ENCODE results near the gene CCDC127. TPM values are rescaled to one million over a fixed set of nuclear protein-coding genes. Genes with fewer than 3 reads are reported as not detected.

CCDC127 gene
- total and polyA plus RNA-seq, 10 donors: 1.2 to 8.9 (median 3.6) TPM

GRCh38 chr5:161803-162110, 56.2 kb downstream of the CCDC127 start:
- intact Hi-C loops (cut with DNase I; ENCODE audit: low total_unique reads): no loop called here
- TF ChIP-seq CTCF (IDR thresholded peaks at IDR 0.05 in 8 of 11, conservative IDR thresholded peaks at IDR 0.05 in 3 of 11) (no peak), POLR2A (IDR thresholded peaks at IDR 0.05) (no peak), POLR2AphosphoS5 (IDR thresholded peaks at IDR 0.05) (no peak)
- 89 to 96% (median 92%) methylated on average over 16 to 17 of the region's 17 CpGs for WGBS, 5 donors
- H3K4me3 ChIP-seq: no peak overlapping the region
- no peak overlapping the region for H3K27ac ChIP-seq
- peak; percentile 49 for DNase-seq
- H3K36me3 ChIP-seq: no peaks in the 10 kb centered on the region
- H3K4me1 ChIP-seq: no peaks in the 10 kb centered on the region
- H3K9me3 ChIP-seq: no peaks in the 10 kb centered on the region
- H3K27me3 ChIP-seq (replicated peaks in 1 of 7): peaks cover 0 to 53% (median 0%) of the 10 kb centered on the region in 7 donors

- H3K4me1 ChIP-seq: no peaks in the 10 kb centered on the region
- no peak for TF ChIP-seq CTCF (IDR thresholded peaks at IDR 0.05 in 8 of 11, conservative IDR thresholded peaks at IDR 0.05 in 3 of 11)
- no peak for TF ChIP-seq POLR2AphosphoS5 (IDR thresholded peaks at IDR 0.05)
- no peak for TF ChIP-seq POLR2A (IDR thresholded peaks at IDR 0.05)
- intact Hi-C loops (cut with DNase I; ENCODE audit: low total_unique reads): no loop called here
- WGBS, 5 donors: 87 to 95% (median 90%) methylated on average over 23 of the region's 23 CpGs
- no peaks in the 10 kb centered on the region for H3K9me3 ChIP-seq
- peaks cover 0 to 56% (median 0%) of the 10 kb centered on the region in 7 donors for H3K27me3 ChIP-seq (replicated peaks in 1 of 7)
- no peaks in the 10 kb centered on the region for H3K36me3 ChIP-seq
- no peak overlapping the region for H3K27ac ChIP-seq
- no peak overlapping the region for H3K4me3 ChIP-seq
- peak; percentile 37 for DNase-seq
Measured at GRCh38 chr5:160921-161802, 56.8 kb downstream of the CCDC127 start.

- WGBS, 5 donors: 85 to 91% (median 89%) methylated on average over 14 of the region's 14 CpGs
- H3K36me3 ChIP-seq: no peaks in the 10 kb centered on the region
- peak; percentile 62 for DNase-seq
Measured at GRCh38 chr5:160173-160510, 57.8 kb downstream of the CCDC127 start.

More at GRCh38 chr5:160173-160510, 57.8 kb downstream of the CCDC127 start:
- no peak overlapping the region for H3K4me3 ChIP-seq
- H3K4me1 ChIP-seq: no peaks in the 10 kb centered on the region
- intact Hi-C loops (cut with DNase I; ENCODE audit: low total_unique reads): no loop called here
- peaks cover 0 to 58% (median 0%) of the 10 kb centered on the region in 7 donors for H3K27me3 ChIP-seq (replicated peaks in 1 of 7)
- no peaks in the 10 kb centered on the region for H3K9me3 ChIP-seq
- TF ChIP-seq POLR2A (IDR thresholded peaks at IDR 0.05): no peak
- no peak for TF ChIP-seq POLR2AphosphoS5 (IDR thresholded peaks at IDR 0.05)
- TF ChIP-seq CTCF (IDR thresholded peaks at IDR 0.05 in 8 of 11, conservative IDR thresholded peaks at IDR 0.05 in 3 of 11): no peak
- H3K27ac ChIP-seq: no peak overlapping the region

Measured in spleen (tissue), 11 donors.